Left ventricle myocardium inferior (tissue), 1 donor: ENCODE measurements around the gene CDK11A. TPM values are rescaled to one million over a fixed set of nuclear protein-coding genes. Genes with fewer than 3 reads are reported as not detected.
"Not testable (repeated sequence)": the region's sequence is repeated elsewhere in the genome, so short reads cannot be mapped to it uniquely, and the experiment has no call there.

Source experiments
- DNase-seq: peaks from one replicate; pipeline ENCODE4 v3.0.0-alpha.2; 2020
- H3K27ac ChIP-seq: fragments of 200-600 bp; replicated peaks from 2 replicates; pipeline ENCODE4 v1.8.0; 2021
- H3K27me3 ChIP-seq: fragments of 200-600 bp; 2 replicates; pipeline ENCODE4 v1.8.0; 2021; ENCODE audit warnings: low read depth
- H3K36me3 ChIP-seq: fragments of 200-600 bp; 2 replicates; pipeline ENCODE4 v1.8.0; 2021
- H3K4me1 ChIP-seq: fragments of 200-600 bp; 2 replicates; pipeline ENCODE4 v1.8.0; 2021
- H3K4me3 ChIP-seq: fragments of 200-600 bp; 2 replicates; pipeline ENCODE4 v1.8.0; 2021; ENCODE audit warnings: mild to moderate bottlenecking, moderate library complexity
- H3K9me3 ChIP-seq: fragments of 200-600 bp; replicated peaks from 2 replicates; pipeline ENCODE4 v1.8.0; 2021
- CTCF ChIP-seq: fragments of 200-600 bp; IDR thresholded peaks from 2 replicates; pipeline ENCODE4 v1.8.0; 2021; ENCODE audit warnings: antibody characterized with exemption, mild to moderate bottlenecking, borderline replicate concordance
- intact Hi-C: fragments of 100-400 bp; cut with micrococcal nuclease; formaldehyde crosslinking; loops from one replicate; pipeline ENCODE4 v1.11.0; 2022
- total RNA-seq: library from RNA; stranded (reverse); fragmentation: NEBNext Ultra II Directional; extraction: Animal tissue kit (Norgen Biotek cat#: 25700); gene quantifications from one replicate; pipeline ENCODE4 v1.2.1, GENCODE V29; 2021
- donor health status: DM: no; HTN: yes; CAD: no; lungs with severe emphysema.

The CDK11A gene
- total RNA-seq, 1 donor from 2014 or later, result 21.7 TPM

GRCh38 chr1:1721201-1721600 is 3.0 kb downstream of the CDK11A start:
- DNase-seq, result no peak
- Histone ChIP-seq H3K27me3 (no peaks in the 10 kb centered on the region), H3K4me3 (no peak overlapping the region), H3K27ac (no peak overlapping the region), H3K9me3 (no peaks in the 10 kb centered on the region), H3K36me3 (peaks cover 32% of the 10 kb centered on the region), H3K4me1 (peaks cover 7% of the 10 kb centered on the region)
- no peak for TF ChIP-seq CTCF
- intact Hi-C loops, result no loop called here

GRCh38 chr1:1715109-1715883 is 8.9 kb downstream of the CDK11A start:
- H3K27me3 ChIP-seq, intact Hi-C loops, H3K4me3 ChIP-seq, H3K27ac ChIP-seq, H3K4me1 ChIP-seq, DNase-seq, H3K9me3 ChIP-seq: not testable (repeated sequence)
- peaks cover 24% of the 10 kb centered on the region for H3K36me3 ChIP-seq

GRCh38 chr1:1707897-1708296 is 16.3 kb downstream of the CDK11A start:
- H3K27ac ChIP-seq, H3K4me3 ChIP-seq, DNase-seq, H3K27me3 ChIP-seq, H3K9me3 ChIP-seq, intact Hi-C loops, H3K4me1 ChIP-seq: not testable (repeated sequence)
- peaks cover 26% of the 10 kb centered on the region for H3K36me3 ChIP-seq

- intact Hi-C loops, H3K4me1 ChIP-seq, DNase-seq, H3K9me3 ChIP-seq, H3K4me3 ChIP-seq, H3K27ac ChIP-seq, H3K27me3 ChIP-seq: not testable (repeated sequence)
- peaks cover 26% of the 10 kb centered on the region for H3K36me3 ChIP-seq
Measured at GRCh38 chr1:1707241-1707640, 16.9 kb downstream of the CDK11A start.

GRCh38 chr1:1705623-1706022 is 18.5 kb downstream of the CDK11A start:
- intact Hi-C loops, H3K9me3 ChIP-seq, H3K27me3 ChIP-seq, DNase-seq, H3K27ac ChIP-seq, H3K4me1 ChIP-seq, H3K4me3 ChIP-seq: not testable (repeated sequence)
- H3K36me3 ChIP-seq, result peaks cover 26% of the 10 kb centered on the region

- intact Hi-C loops, H3K4me1 ChIP-seq, H3K4me3 ChIP-seq, DNase-seq, H3K27ac ChIP-seq, H3K27me3 ChIP-seq, H3K9me3 ChIP-seq: not testable (repeated sequence)
- H3K36me3 ChIP-seq, result peaks cover 26% of the 10 kb centered on the region
Measured at GRCh38 chr1:1704284-1704957, 19.7 kb downstream of the CDK11A start.

- Histone ChIP-seq H3K36me3 (peaks cover 26% of the 10 kb centered on the region), H3K4me1 (no peaks in the 10 kb centered on the region), H3K27me3 (no peaks in the 10 kb centered on the region), H3K4me3 (no peak overlapping the region), H3K27ac (no peak overlapping the region), H3K9me3 (no peaks in the 10 kb centered on the region)
- peak; percentile 9 for DNase-seq
- TF ChIP-seq CTCF, result no peak
- intact Hi-C loops, result no loop called here
Measured at GRCh38 chr1:1703796-1704195, 20.4 kb downstream of the CDK11A start.

GRCh38 chr1:1702506-1702905 is 21.7 kb downstream of the CDK11A start:
- H3K9me3 ChIP-seq, H3K4me3 ChIP-seq, H3K4me1 ChIP-seq, intact Hi-C loops, H3K27me3 ChIP-seq, DNase-seq, H3K27ac ChIP-seq: not testable (repeated sequence)
- H3K36me3 ChIP-seq, result peaks cover 23% of the 10 kb centered on the region

GRCh38 chr1:1700557-1700956 is 23.6 kb downstream of the CDK11A start:
- H3K36me3 ChIP-seq, result peaks cover 15% of the 10 kb centered on the region
- DNase-seq, H3K27ac ChIP-seq, H3K4me1 ChIP-seq, H3K27me3 ChIP-seq, H3K4me3 ChIP-seq, H3K9me3 ChIP-seq, intact Hi-C loops: not testable (repeated sequence)

GRCh38 chr1:1700067-1700466 is 24.1 kb downstream of the CDK11A start:
- intact Hi-C loops, H3K27me3 ChIP-seq, H3K9me3 ChIP-seq, H3K4me1 ChIP-seq, H3K27ac ChIP-seq, H3K4me3 ChIP-seq, DNase-seq: not testable (repeated sequence)
- peaks cover 15% of the 10 kb centered on the region for H3K36me3 ChIP-seq

- H3K36me3 ChIP-seq, H3K4me1 ChIP-seq, H3K27ac ChIP-seq, intact Hi-C loops, H3K4me3 ChIP-seq, H3K9me3 ChIP-seq, H3K27me3 ChIP-seq: not testable (repeated sequence)
- peak; percentile 5 for DNase-seq
Measured at GRCh38 chr1:1699061-1699460, 25.1 kb downstream of the CDK11A start.
